ENCODE data around the gene RAPGEF1.

GRCh38 chr9:131593091-131593820, 146.6 kb downstream of the RAPGEF1 start:
- TF ChIP-seq MAX (IDR thresholded peaks at IDR 0.05; ENCODE audit: low read depth, low read length): no peak
- TF ChIP-seq, protein P1, sequence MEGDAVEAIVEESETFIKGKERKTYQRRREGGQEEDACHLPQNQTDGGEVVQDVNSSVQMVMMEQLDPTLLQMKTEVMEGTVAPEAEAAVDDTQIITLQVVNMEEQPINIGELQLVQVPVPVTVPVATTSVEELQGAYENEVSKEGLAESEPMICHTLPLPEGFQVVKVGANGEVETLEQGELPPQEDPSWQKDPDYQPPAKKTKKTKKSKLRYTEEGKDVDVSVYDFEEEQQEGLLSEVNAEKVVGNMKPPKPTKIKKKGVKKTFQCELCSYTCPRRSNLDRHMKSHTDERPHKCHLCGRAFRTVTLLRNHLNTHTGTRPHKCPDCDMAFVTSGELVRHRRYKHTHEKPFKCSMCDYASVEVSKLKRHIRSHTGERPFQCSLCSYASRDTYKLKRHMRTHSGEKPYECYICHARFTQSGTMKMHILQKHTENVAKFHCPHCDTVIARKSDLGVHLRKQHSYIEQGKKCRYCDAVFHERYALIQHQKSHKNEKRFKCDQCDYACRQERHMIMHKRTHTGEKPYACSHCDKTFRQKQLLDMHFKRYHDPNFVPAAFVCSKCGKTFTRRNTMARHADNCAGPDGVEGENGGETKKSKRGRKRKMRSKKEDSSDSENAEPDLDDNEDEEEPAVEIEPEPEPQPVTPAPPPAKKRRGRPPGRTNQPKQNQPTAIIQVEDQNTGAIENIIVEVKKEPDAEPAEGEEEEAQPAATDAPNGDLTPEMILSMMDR (IDR thresholded peaks at IDR 0.05; ENCODE audit: low read depth, low read length): no peak
